Stimulated activated effector memory CD8-positive, alpha-beta T cell treated with anti-CD3 and anti-CD28 coated beads, Interleukin-12 subunit alpha, Interleukin-12 subunit beta, amount 100 ng/mL, for 72 hours (primary cell): ENCODE measurements around the gene CBY3.
"Not testable (repeated sequence)": the region's sequence is repeated elsewhere in the genome, so short reads cannot be mapped to it uniquely, and the experiment has no call there.

Experiments
- ATAC-seq: fragments of 150-1000 bp; cut with Tn5 transposase; 2 replicates; pipeline ENCODE4 v1.10.0; 2021
- DNase-seq, 2 donors: peaks; one replicate each; pipeline ENCODE4 v3.0.0; 2021 to 2022; ENCODE audit warnings: low spot score in 2 of 2
- H3K27ac Mint-ChIP-seq: one replicate; pipeline ENCODE4 v1.8.0; 2022; ENCODE audit warnings: mild to moderate bottlenecking, mixed read lengths
- H3K36me3 Mint-ChIP-seq: one replicate; pipeline ENCODE4 v1.8.0; 2022; ENCODE audit warnings: mild to moderate bottlenecking, mixed read lengths
- H3K4me1 Mint-ChIP-seq: one replicate; pipeline ENCODE4 v1.8.0; 2022; ENCODE audit warnings: mixed read lengths
- H3K4me3 Mint-ChIP-seq: one replicate; pipeline ENCODE4 v1.8.0; 2022; ENCODE audit warnings: mild to moderate bottlenecking, mixed read lengths
- H3K9me3 Mint-ChIP-seq: one replicate; pipeline ENCODE4 v1.8.0; 2022; ENCODE audit warnings: mixed read lengths

CBY3 gene

DNA sequence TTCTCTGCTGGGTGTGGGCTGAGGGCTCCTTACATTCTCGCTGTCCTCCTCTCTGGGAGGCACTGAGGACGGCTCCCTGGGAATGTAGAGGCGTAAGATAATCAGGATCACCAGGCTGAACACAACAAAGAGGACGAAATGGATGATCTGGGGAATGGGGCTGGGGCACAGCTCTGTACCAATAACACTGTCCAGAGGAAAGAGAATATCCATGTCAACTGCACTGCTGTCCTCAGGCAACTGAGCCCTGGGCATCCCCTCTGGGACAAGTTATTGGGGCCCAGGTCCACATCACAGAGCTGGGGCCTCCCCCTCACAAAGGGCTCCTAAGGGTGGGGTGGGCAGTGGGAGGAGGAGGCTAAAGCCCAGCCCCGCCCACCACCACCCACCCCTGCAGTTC, 36.1 kb downstream of the CBY3 start:
- not testable (repeated sequence) for ATAC-seq, H3K27ac Mint-ChIP-seq, H3K4me3 Mint-ChIP-seq, H3K4me1 Mint-ChIP-seq, H3K36me3 Mint-ChIP-seq, DNase-seq, H3K9me3 Mint-ChIP-seq

DNA sequence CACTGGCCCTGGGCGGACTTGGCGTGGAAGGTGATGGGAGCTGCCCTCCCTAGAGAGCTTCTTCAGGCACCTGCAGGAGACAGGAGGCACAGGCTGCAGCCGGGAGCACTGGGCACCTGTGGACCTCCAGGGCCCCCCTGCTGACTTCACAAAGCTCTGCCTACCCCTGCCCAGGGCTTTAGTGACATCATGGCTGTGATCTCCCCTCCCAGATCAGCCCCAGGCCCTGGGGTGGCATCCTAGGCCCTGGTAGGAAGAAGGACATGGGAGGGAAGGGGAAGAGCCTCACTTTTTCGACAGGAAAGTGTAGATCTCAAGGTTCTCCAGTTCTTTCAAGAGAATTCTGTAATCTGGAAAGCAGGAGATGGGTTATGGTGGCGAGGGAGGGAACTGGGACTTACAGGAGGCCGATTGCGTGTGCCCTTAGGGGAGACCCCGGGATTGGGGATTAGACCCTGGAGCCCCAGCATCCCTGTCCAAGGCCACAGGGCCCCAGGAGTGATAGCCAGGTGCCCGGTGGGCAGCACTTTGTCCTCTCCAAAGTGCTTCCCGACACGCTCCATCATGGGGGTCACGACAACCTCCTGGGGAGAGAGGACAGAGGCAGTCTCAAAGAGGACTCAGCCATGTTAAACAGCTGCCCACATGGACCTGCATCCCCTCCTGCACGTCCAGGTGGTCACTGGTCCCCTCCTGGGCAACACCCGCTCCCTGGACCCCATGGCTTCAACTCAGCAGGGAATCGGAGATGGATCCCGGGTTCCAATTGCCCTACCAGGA, 37.5 kb downstream of the CBY3 start:
- not testable (repeated sequence) for H3K36me3 Mint-ChIP-seq, H3K27ac Mint-ChIP-seq, H3K9me3 Mint-ChIP-seq, H3K4me3 Mint-ChIP-seq, DNase-seq, H3K4me1 Mint-ChIP-seq, ATAC-seq

DNA sequence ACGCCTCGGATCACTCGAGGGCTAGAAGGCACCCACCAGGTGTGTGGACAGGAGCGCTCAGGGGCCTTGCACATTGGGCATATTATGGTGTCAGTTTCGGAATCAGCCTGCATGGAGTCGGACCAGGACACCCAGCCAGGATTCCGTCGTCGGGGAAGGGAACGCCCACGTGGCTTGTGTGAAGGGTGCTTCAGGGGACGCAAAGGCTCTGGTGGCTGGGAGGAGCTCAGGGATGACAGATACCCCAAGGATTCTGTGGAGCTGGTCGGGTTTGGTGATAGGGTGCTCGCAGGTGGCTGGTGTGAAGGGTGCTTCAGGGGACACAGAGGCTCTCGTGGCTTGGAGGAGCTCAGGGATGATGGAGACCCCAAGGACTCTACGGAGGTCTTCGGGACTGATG, 38.2 kb downstream of the CBY3 start:
- not testable (repeated sequence) for H3K36me3 Mint-ChIP-seq, H3K9me3 Mint-ChIP-seq, H3K27ac Mint-ChIP-seq, DNase-seq, H3K4me3 Mint-ChIP-seq, H3K4me1 Mint-ChIP-seq, ATAC-seq

DNA sequence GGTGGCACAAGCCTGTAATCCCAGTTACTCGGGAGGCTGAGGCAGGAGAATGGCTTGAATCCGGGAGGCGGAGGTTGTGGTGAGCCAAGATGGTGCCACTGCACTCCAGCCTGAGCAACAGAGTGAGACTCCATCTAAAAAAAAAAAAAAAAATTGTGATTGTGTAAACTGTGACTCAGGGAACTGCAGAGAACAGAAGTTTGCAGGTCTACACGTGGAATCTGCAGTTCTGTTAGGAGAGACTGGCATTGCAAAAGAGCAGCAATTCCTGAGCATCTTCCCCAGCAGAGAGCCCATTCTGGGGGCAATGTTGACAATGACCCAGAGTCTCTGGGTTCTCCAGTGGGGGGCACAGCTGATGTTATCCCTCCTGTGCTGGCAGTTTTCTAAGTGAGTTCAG, 39.1 kb downstream of the CBY3 start:
- DNase-seq, H3K4me1 Mint-ChIP-seq, ATAC-seq, H3K36me3 Mint-ChIP-seq, H3K9me3 Mint-ChIP-seq, H3K4me3 Mint-ChIP-seq, H3K27ac Mint-ChIP-seq: not testable (repeated sequence)

DNA sequence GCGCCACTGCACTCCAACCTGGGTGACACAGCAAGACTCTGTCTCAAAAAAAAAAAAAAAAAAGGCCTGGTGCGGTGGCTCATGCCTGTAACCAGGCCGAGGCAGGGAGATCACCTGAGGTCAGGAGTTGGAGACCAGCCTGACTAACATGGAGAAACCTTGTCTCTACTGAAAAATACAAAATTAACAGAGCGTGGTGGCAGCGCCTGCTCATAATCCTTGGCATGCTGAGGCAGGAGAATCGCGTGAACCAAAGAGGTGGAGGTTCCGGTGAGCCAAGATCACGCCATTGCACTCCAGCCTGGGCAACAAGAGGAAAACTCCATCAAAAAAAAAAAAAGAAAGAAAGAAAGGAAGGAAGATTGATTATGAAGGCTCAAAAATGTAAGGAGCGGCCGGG, 41.5 kb downstream of the CBY3 start:
- not testable (repeated sequence) for H3K36me3 Mint-ChIP-seq, H3K4me3 Mint-ChIP-seq, H3K27ac Mint-ChIP-seq, H3K9me3 Mint-ChIP-seq, H3K4me1 Mint-ChIP-seq, ATAC-seq, DNase-seq

DNA sequence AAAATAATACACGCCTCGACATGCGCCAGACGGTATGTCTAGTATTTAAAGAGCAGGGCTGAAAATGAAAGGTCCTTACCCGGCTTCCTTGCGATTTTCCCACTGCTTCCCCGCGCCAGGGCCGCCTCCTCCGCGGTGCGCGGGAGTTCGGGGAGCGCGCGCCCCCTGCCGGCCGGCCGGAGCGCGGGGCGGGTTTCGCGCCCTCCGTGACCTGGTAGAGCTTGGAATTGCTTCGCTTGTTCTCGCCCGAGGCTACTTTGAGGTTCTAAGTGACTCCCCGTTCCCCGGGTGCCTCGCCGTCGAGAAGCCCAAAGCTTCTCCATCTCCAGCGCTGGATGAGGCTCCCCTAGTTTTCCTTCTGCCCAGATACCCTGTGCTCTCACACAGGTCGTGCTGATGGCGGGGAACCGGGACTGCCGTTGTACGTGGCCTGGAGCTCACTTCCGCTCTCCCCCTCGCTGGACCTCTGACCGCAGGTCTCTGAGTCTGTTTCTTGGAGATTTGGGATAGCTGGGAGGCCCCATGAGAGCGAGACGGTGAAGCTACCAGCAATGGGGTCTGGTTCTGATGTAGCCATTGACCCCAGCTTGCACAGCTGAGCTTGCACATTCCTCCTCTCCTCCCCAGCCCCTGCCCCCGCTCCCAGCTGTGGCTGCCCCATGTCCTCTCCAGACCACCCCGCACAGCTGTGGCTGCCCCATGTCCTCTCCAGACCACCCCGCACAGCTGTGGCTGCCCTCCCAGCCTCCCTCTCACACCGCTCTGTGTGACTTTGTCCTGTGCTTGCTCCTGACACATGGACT, 46.3 kb downstream of the CBY3 start:
- not testable (repeated sequence) for DNase-seq, H3K4me1 Mint-ChIP-seq, H3K9me3 Mint-ChIP-seq, H3K4me3 Mint-ChIP-seq, H3K27ac Mint-ChIP-seq, H3K36me3 Mint-ChIP-seq
- peak; percentile 97 for ATAC-seq

DNA sequence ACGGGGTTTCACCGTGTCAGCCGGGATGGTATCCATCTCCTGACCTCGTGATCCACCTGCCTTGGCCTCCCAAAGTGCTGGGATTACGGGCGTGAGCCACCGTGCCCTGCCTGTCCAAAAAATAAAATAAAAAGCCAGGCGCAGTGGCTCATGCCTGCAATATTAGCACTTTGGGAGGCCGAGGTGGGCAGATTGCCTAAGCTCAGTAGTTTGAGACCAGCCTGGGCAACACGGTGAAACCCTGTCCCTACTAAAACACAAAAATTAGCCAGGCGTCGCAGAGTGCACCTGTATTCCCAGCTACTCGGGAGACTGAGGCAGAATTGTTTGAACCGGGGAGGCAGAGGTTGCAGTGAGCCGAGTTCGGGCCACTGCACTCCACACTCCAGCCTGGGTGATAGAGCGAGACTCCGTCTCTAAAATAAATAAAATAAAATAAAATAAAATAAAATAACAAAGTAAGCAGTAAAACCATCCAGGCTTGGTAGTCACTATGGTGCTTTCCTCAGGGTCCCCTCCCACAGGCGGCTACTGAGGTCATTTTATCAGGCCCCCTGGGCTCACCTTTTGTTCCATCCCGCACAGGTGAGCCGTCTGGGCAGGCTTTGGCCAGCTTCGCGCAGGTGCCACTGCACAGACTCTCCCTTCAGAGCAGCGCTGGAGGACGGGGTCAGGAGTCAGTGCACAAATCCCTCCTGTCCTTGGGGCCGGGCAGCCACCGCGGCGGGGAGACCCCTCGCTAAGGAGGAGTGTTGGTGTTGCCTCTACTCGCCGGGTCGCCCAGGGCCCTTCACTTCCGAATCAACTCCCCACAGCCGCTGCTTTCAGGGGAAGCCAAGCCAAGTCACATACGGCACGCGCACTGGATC, 47.1 kb downstream of the CBY3 start:
- peak; percentile 80 for ATAC-seq
- peak overlapping the region; percentile 13 for H3K4me3 Mint-ChIP-seq
- not testable (repeated sequence) for DNase-seq, H3K4me1 Mint-ChIP-seq, H3K9me3 Mint-ChIP-seq, H3K27ac Mint-ChIP-seq, H3K36me3 Mint-ChIP-seq
